SU-DHL-6 (cell line): ENCODE data around the gene EVC2.
"Not testable (repeated sequence)": the region's sequence is repeated elsewhere in the genome, so short reads cannot be mapped to it uniquely, and the experiment has no call there.

Experiments used
- H2AFZ ChIP-seq: fragments of 200-600 bp; sonication (generic); 2 replicates; pipeline ENCODE4 v1.6.1; 2014; ENCODE audit warnings: low read depth, mild to moderate bottlenecking, moderate library complexity, mixed read lengths, antibody characterized with exemption, low read length; ENCODE audit not compliant: severe bottlenecking
- H3F3A ChIP-seq: fragments of 200-600 bp; shearing (Covaris generic); 2 replicates; pipeline ENCODE4 v1.6.0; 2016; ENCODE audit warnings: antibody characterized with exemption, mild to moderate bottlenecking; ENCODE audit not compliant: insufficient read depth
- H3K27ac ChIP-seq: fragments of 200-600 bp; sonication (generic); 2 replicates; pipeline ENCODE4 v1.5.1; 2016; ENCODE audit warnings: low read depth, mild to moderate bottlenecking, low read length, moderate library complexity, mixed read lengths
- H3K27me3 ChIP-seq: fragments of 200-600 bp; sonication (generic), shearing (Covaris generic); 2 replicates; pipeline ENCODE4 v1.6.0; 2014; ENCODE audit warnings: mild to moderate bottlenecking, low read length
- H3K36me3 ChIP-seq: fragments of 200-600 bp; sonication (generic); 2 replicates; pipeline ENCODE4 v1.6.1; 2014; ENCODE audit warnings: mild to moderate bottlenecking, low read length, mixed read lengths
- H3K4me2 ChIP-seq: fragments of 300-600, 200-600 bp; shearing (Covaris generic), sonication (generic); 2 replicates; pipeline ENCODE4 v1.6.0; 2014; ENCODE audit warnings: low read length, low read depth, mild to moderate bottlenecking; ENCODE audit not compliant: poor library complexity, severe bottlenecking
- H3K4me3 ChIP-seq: fragments of 200-600 bp; sonication (generic); 2 replicates; pipeline ENCODE4 v1.5.1; 2014; ENCODE audit warnings: antibody characterized with exemption, low read length, mild to moderate bottlenecking, mixed read lengths; ENCODE audit not compliant: insufficient read depth, poor library complexity, severe bottlenecking
- H3K79me2 ChIP-seq: fragments of 200-600 bp; sonication (generic); 2 replicates; pipeline ENCODE4 v1.6.1; 2014; ENCODE audit warnings: mild to moderate bottlenecking, low read length, moderate library complexity; ENCODE audit not compliant: insufficient read depth
- H3K9ac ChIP-seq: fragments of 200-600 bp; sonication (generic); 2 replicates; pipeline ENCODE4 v1.7.0; 2014; ENCODE audit warnings: mild to moderate bottlenecking, low read length
- H3K9me2 ChIP-seq: fragments of 200-600 bp; sonication (generic); replicated peaks from 2 replicates; pipeline ENCODE4 v1.6.1; 2014; ENCODE audit warnings: low read length; ENCODE audit not compliant: insufficient read depth
- H3K9me3 ChIP-seq: fragments of 200-600 bp; sonication (generic); 2 replicates; pipeline ENCODE4 v1.6.1; 2014; ENCODE audit warnings: low read length, mixed read lengths; ENCODE audit not compliant: insufficient read depth
- H4K20me1 ChIP-seq: fragments of 200-600 bp; sonication (generic); 2 replicates; pipeline ENCODE4 v1.6.1; 2014; ENCODE audit warnings: low read depth, mild to moderate bottlenecking, antibody characterized with exemption, low read length, moderate library complexity, mixed read lengths
- CTCF ChIP-seq: fragments of 200-600 bp; sonication (generic); IDR thresholded peaks from one replicate; pipeline ENCODE4 v1.5.1; 2017; ENCODE audit warnings: antibody characterized with exemption, mild to moderate bottlenecking, low read length, moderate library complexity; ENCODE audit not compliant: insufficient read depth, poor library complexity, severe bottlenecking
- EZH2phosphoT487 ChIP-seq: fragments of 200-600 bp; sonication (generic), shearing (Covaris generic); conservative IDR thresholded peaks from 2 replicates; pipeline ENCODE4 v1.6.1; 2018; ENCODE audit warnings: mild to moderate bottlenecking, antibody characterized with exemption, low read length, moderate library complexity, mixed read lengths

The EVC2 gene

GRCh38 chr4:5732158-5732557, 23.8 kb upstream of the EVC2 start:
- no peak overlapping the region for H3K4me3 ChIP-seq
- H3K79me2 ChIP-seq, result no peaks in the 10 kb centered on the region
- H4K20me1 ChIP-seq, result no peaks in the 10 kb centered on the region
- H3K27ac ChIP-seq, result no peak overlapping the region
- H3F3A ChIP-seq, result no peaks in the 10 kb centered on the region
- no peak for TF ChIP-seq EZH2phosphoT487
- TF ChIP-seq CTCF, result no peak
- no peaks in the 10 kb centered on the region for H3K36me3 ChIP-seq
- no peaks in the 10 kb centered on the region for H3K9me3 ChIP-seq
- H3K9ac ChIP-seq, result no peak overlapping the region
- H3K4me2 ChIP-seq, result no peak overlapping the region
- H3K9me2 ChIP-seq, result no peaks in the 10 kb centered on the region
- H2AFZ ChIP-seq, result no peak overlapping the region
- H3K27me3 ChIP-seq, result no peaks in the 10 kb centered on the region

GRCh38 chr4:5730993-5731990, 22.9 kb upstream of the EVC2 start:
- Histone ChIP-seq H3K4me3 (no peak overlapping the region), H2AFZ (no peak overlapping the region), H4K20me1 (no peaks in the 10 kb centered on the region), H3K36me3 (no peaks in the 10 kb centered on the region), H3K79me2 (no peaks in the 10 kb centered on the region), H3K9me2 (no peaks in the 10 kb centered on the region), H3K27me3 (no peaks in the 10 kb centered on the region), H3K9ac (no peak overlapping the region), H3K9me3 (no peaks in the 10 kb centered on the region), H3K27ac (no peak overlapping the region), H3K4me2 (no peak overlapping the region), H3F3A (no peaks in the 10 kb centered on the region)
- TF ChIP-seq EZH2phosphoT487 (no peak), CTCF (no peak)

- H3K36me3 ChIP-seq, result no peaks in the 10 kb centered on the region
Measured at GRCh38 chr4:5730436-5730835, 22.1 kb upstream of the EVC2 start.

GRCh38 chr4:5728412-5728811, 20.1 kb upstream of the EVC2 start:
- H2AFZ ChIP-seq, H3K27ac ChIP-seq, H3K79me2 ChIP-seq, H3F3A ChIP-seq, H3K9me2 ChIP-seq, H3K4me2 ChIP-seq, H3K9me3 ChIP-seq, H4K20me1 ChIP-seq, H3K27me3 ChIP-seq, H3K36me3 ChIP-seq, H3K9ac ChIP-seq, H3K4me3 ChIP-seq: not testable (repeated sequence)

More at GRCh38 chr4:5730436-5730835, 22.1 kb upstream of the EVC2 start:
- Histone ChIP-seq H3K4me3 (no peak overlapping the region), H3K27ac (no peak overlapping the region), H3K27me3 (no peaks in the 10 kb centered on the region), H3K9me3 (no peaks in the 10 kb centered on the region), H2AFZ (no peak overlapping the region), H3K79me2 (no peaks in the 10 kb centered on the region), H3F3A (no peaks in the 10 kb centered on the region), H4K20me1 (no peaks in the 10 kb centered on the region), H3K9me2 (no peaks in the 10 kb centered on the region), H3K4me2 (no peak overlapping the region), H3K9ac (no peak overlapping the region)
- TF ChIP-seq CTCF (no peak), EZH2phosphoT487 (no peak)
